ENCODE measurements around the gene RGS21. TPM values are rescaled to one million over a fixed set of nuclear protein-coding genes. Genes with fewer than 3 reads are reported as not detected.

The RGS21 gene
- polyA plus RNA-seq, 3 donors: not detected

GRCh38 chr1:192358402-192358801 lies 41.6 kb downstream of the RGS21 start:
- Mint-ChIP-seq H3K9me3 (peaks cover 0 to 2% (median 0%) of the 10 kb centered on the region in 7 donors), H3K4me1 (no peaks in the 10 kb centered on the region), H3K36me3 (no peaks in the 10 kb centered on the region), H3K4me3 (no peak overlapping the region), H3K27ac (no peak overlapping the region), H3K27me3 (ENCODE audit: low read depth in 3 of 3) (no peaks in the 10 kb centered on the region)
- Histone ChIP-seq H3K4me1 (ENCODE audit: control insufficient read depth in 1 of 2, insufficient read depth in 2 of 2, low read length in 2 of 2) (no peaks in the 10 kb centered on the region), H4K20me1 (ENCODE audit: insufficient read depth, low read length) (no peaks in the 10 kb centered on the region), H3K27me3 (ENCODE audit: control insufficient read depth in 2 of 2, insufficient read depth in 2 of 2, low read length in 2 of 2) (no peaks in the 10 kb centered on the region), H3K9ac (ENCODE audit: insufficient read depth, low read length, poor library complexity, severe bottlenecking) (no peak overlapping the region), H3K9me3 (replicated peaks in 1 of 2; ENCODE audit: control insufficient read depth in 1 of 2, insufficient read depth in 1 of 2, low read length in 2 of 2) (no peaks in the 10 kb centered on the region), H3K4me2 (replicated peaks; ENCODE audit: extremely low read depth, low read length, poor library complexity, severe bottlenecking) (no peak overlapping the region), H3K36me3 (replicated peaks in 1 of 2; ENCODE audit: control insufficient read depth in 1 of 2, insufficient read depth in 2 of 2, low read length in 2 of 2) (no peaks in the 10 kb centered on the region), H3K79me2 (ENCODE audit: insufficient read depth, low read length) (no peaks in the 10 kb centered on the region), H2AFZ (ENCODE audit: insufficient read depth, low read depth, low read length, poor library complexity, severe bottlenecking) (no peak overlapping the region), H3K27ac (ENCODE audit: low read depth in 1 of 2, low read length in 2 of 2) (no peak overlapping the region), H3K4me3 (replicated peaks in 1 of 3; ENCODE audit: low read depth in 2 of 3, low read length in 3 of 3) (no peak overlapping the region)
- intact Hi-C loops (cut with micrococcal nuclease): no loop called here
- TF ChIP-seq CTCF (IDR thresholded peaks at IDR 0.05): no peak
- no peak for DNase-seq
- no CpG with 5 or more reads among the region's 3 CpGs for WGBS (ENCODE audit: insufficient coverage)

GRCh38 chr1:192358822-192359221 lies 42.0 kb downstream of the RGS21 start:
- no peak for DNase-seq
- Mint-ChIP-seq H3K36me3 (no peaks in the 10 kb centered on the region), H3K27ac (no peak overlapping the region), H3K9me3 (peaks cover 0 to 2% (median 0%) of the 10 kb centered on the region in 7 donors), H3K4me1 (no peaks in the 10 kb centered on the region), H3K27me3 (ENCODE audit: low read depth in 3 of 3) (no peaks in the 10 kb centered on the region), H3K4me3 (no peak overlapping the region)
- Histone ChIP-seq H3K9me3 (replicated peaks in 1 of 2; ENCODE audit: control insufficient read depth in 1 of 2, insufficient read depth in 1 of 2, low read length in 2 of 2) (no peaks in the 10 kb centered on the region), H4K20me1 (ENCODE audit: insufficient read depth, low read length) (no peaks in the 10 kb centered on the region), H3K4me1 (ENCODE audit: control insufficient read depth in 1 of 2, insufficient read depth in 2 of 2, low read length in 2 of 2) (no peaks in the 10 kb centered on the region), H3K27me3 (ENCODE audit: control insufficient read depth in 2 of 2, insufficient read depth in 2 of 2, low read length in 2 of 2) (no peaks in the 10 kb centered on the region), H3K27ac (ENCODE audit: low read depth in 1 of 2, low read length in 2 of 2) (no peak overlapping the region), H3K79me2 (ENCODE audit: insufficient read depth, low read length) (no peaks in the 10 kb centered on the region), H3K36me3 (replicated peaks in 1 of 2; ENCODE audit: control insufficient read depth in 1 of 2, insufficient read depth in 2 of 2, low read length in 2 of 2) (no peaks in the 10 kb centered on the region), H3K4me2 (replicated peaks; ENCODE audit: extremely low read depth, low read length, poor library complexity, severe bottlenecking) (no peak overlapping the region), H3K9ac (ENCODE audit: insufficient read depth, low read length, poor library complexity, severe bottlenecking) (no peak overlapping the region), H2AFZ (ENCODE audit: insufficient read depth, low read depth, low read length, poor library complexity, severe bottlenecking) (no peak overlapping the region), H3K4me3 (replicated peaks in 1 of 3; ENCODE audit: low read depth in 2 of 3, low read length in 3 of 3) (no peak overlapping the region)
- TF ChIP-seq CTCF (IDR thresholded peaks at IDR 0.05): no peak
- no CpG with 5 or more reads among the region's 1 CpG for WGBS (ENCODE audit: insufficient coverage)
- intact Hi-C loops (cut with micrococcal nuclease): no loop called here

Data from CD14-positive monocyte (primary cell).